Neural cell (in vitro differentiated cells): ENCODE data around the gene PRR36.

ENCODE experiments used
- EP300 ChIP-seq: fragments of 450-650 bp; conservative IDR thresholded peaks from 2 replicates; pipeline ENCODE4 v1.6.1; 2014; ENCODE audit warnings: antibody characterized with exemption, mild to moderate bottlenecking, moderate library complexity; ENCODE audit not compliant: poor library complexity, severe bottlenecking
- TF ChIP-seq, protein P1 (sequence below): fragments of 450-650 bp; IDR thresholded peaks from 2 replicates; pipeline ENCODE4 v1.5.1; 2014; ENCODE audit warnings: antibody characterized with exemption, mild to moderate bottlenecking, moderate library complexity; ENCODE audit not compliant: poor library complexity, severe bottlenecking

DNA sequence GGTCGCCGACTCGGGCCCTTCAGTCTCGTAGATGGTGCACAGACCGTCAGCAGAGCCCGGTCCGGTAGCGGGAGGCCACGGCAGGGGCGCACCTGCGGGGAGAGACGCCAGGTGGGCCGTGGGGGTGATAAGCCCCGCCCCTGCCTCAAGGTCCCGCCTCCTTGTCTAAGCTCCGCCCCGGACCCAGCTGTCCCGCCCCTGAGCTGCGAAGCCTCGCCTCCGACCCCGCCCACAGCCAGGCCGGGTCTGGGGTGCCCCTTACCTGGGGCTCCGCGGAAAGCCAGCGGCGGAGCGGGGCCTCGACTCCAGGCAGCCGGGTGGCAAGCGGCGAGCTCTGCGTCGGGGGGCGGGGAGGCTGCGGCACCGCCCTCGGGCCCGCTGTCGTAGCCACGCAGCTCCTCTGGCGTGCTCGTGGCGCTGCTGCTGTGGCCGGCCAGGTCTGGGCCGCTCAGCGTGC is 4.7 kb downstream of the PRR36 start:
- TF ChIP-seq, protein P1, sequence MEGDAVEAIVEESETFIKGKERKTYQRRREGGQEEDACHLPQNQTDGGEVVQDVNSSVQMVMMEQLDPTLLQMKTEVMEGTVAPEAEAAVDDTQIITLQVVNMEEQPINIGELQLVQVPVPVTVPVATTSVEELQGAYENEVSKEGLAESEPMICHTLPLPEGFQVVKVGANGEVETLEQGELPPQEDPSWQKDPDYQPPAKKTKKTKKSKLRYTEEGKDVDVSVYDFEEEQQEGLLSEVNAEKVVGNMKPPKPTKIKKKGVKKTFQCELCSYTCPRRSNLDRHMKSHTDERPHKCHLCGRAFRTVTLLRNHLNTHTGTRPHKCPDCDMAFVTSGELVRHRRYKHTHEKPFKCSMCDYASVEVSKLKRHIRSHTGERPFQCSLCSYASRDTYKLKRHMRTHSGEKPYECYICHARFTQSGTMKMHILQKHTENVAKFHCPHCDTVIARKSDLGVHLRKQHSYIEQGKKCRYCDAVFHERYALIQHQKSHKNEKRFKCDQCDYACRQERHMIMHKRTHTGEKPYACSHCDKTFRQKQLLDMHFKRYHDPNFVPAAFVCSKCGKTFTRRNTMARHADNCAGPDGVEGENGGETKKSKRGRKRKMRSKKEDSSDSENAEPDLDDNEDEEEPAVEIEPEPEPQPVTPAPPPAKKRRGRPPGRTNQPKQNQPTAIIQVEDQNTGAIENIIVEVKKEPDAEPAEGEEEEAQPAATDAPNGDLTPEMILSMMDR, result peak; percentile 23
- TF ChIP-seq EP300, result no peak
